ENCODE data around the gene AKIRIN2. TPM values are rescaled to one million over a fixed set of nuclear protein-coding genes. Genes with fewer than 3 reads are reported as not detected.

Gene AKIRIN2
- total and polyA plus RNA-seq, 9 of the 15 experiments (the other 6 are each of a cell fraction or from before 2014, with no cell fraction given), result 5.8 to 63.9 (median 28.1) TPM

DNA sequence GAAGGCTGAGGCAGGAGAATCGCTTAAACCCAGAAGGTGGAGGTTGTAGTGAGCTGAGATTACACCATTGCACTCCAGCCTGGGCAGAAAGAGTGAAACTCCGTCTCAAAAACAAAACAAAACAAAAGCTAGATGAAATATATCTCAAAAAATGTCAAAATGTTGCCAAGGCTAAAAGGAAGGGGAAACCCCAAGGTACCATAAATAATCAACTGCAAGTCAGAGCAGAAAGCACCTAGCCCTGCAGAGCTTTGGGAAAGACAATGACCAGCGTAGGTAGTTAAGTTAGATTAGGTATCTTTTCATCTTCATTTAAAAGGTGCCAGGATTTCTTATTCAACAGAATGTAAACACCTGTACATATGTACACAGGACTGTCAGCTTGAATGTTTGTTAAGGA, 33.0 kb downstream of the AKIRIN2 start:
- no peak for ATAC-seq
- H3K79me2 ChIP-seq (ENCODE audit: control insufficient read depth, insufficient read depth, low read length), result no peaks in the 10 kb centered on the region
- peaks cover 65% of the 10 kb centered on the region for H3K36me3 ChIP-seq (ENCODE audit: control insufficient read depth, insufficient read depth, low read length)
- no peak for DNase-seq (ENCODE audit: extremely low read depth in 1 of 4, low spot score in 3 of 4)
- BruUV-seq (replicated peaks), result no TSS peak
- WGBS (ENCODE audit: insufficient coverage, low coverage, missing lambda C conversion rate), result 83% methylated on average over 3 of the region's 3 CpGs
- 0 out of 2 replicates have a peak, but pooled peaks cover 3% of the 10 kb centered on the region for H4K20me1 ChIP-seq (replicated peaks; ENCODE audit: control insufficient read depth, insufficient read depth, low read length)
- no peak overlapping the region for H2AFZ ChIP-seq (ENCODE audit: low read depth, low read length)
- no peak overlapping the region for H3K9ac ChIP-seq (ENCODE audit: insufficient read depth in 1 of 2, low read depth in 2 of 2, low read length in 2 of 2)
- no peaks in the 10 kb centered on the region for H3K4me1 ChIP-seq (replicated peaks in 1 of 2; ENCODE audit: control insufficient read depth in 2 of 2, insufficient read depth in 2 of 2, low read length in 2 of 2)
- H3K4me3 ChIP-seq, result no peak overlapping the region
- no peaks in the 10 kb centered on the region for H3K9me3 ChIP-seq (replicated peaks; ENCODE audit: control insufficient read depth, insufficient read depth, low read depth, low read length)
- in situ Hi-C loops (cut with MboI) (no loop called here), intact Hi-C loops (cut with micrococcal nuclease) (no loop called here)
- no peaks in the 10 kb centered on the region for H3K27me3 ChIP-seq (ENCODE audit: control insufficient read depth in 2 of 2, insufficient read depth in 2 of 2, low read length in 2 of 2)
- no peaks in the 10 kb centered on the region for H3K9me1 ChIP-seq (ENCODE audit: control insufficient read depth, insufficient read depth, low read length)
- H3K4me2 ChIP-seq (ENCODE audit: insufficient read depth, low read length), result no peak overlapping the region
- TF ChIP-seq NUFIP1 (IDR thresholded peaks at IDR 0.05; ENCODE audit: partially characterized antibody) (no peak), BCL6 (CRISPR knock-in tag; IDR thresholded peaks at IDR 0.05) (no peak), MYBL2 (IDR thresholded peaks at IDR 0.05; ENCODE audit: low read depth) (no peak), MYBL2 (CRISPR knock-in tag; IDR thresholded peaks at IDR 0.05; ENCODE audit: borderline replicate concordance) (no peak), ZNF780A (CRISPR knock-in tag; IDR thresholded peaks at IDR 0.05) (no peak), ZKSCAN8 (CRISPR knock-in tag; IDR thresholded peaks at IDR 0.05) (no peak), HOXB6 (CRISPR knock-in tag; IDR thresholded peaks at IDR 0.05; ENCODE audit: borderline replicate concordance) (no peak), NCOR1 (IDR thresholded peaks at IDR 0.05) (no peak), EZH2 (IDR thresholded peaks at IDR 0.05; ENCODE audit: borderline replicate concordance, low read depth, low read length) (no peak), OTX1 (CRISPR knock-in tag; IDR thresholded peaks at IDR 0.05) (no peak)
- TF ChIP-seq, protein P1, sequence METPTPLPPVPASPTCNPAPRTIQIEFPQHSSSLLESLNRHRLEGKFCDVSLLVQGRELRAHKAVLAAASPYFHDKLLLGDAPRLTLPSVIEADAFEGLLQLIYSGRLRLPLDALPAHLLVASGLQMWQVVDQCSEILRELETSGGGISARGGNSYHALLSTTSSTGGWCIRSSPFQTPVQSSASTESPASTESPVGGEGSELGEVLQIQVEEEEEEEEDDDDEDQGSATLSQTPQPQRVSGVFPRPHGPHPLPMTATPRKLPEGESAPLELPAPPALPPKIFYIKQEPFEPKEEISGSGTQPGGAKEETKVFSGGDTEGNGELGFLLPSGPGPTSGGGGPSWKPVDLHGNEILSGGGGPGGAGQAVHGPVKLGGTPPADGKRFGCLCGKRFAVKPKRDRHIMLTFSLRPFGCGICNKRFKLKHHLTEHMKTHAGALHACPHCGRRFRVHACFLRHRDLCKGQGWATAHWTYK (CRISPR knock-in tag; IDR thresholded peaks at IDR 0.05), result no peak
- TF ChIP-seq, protein P2, sequence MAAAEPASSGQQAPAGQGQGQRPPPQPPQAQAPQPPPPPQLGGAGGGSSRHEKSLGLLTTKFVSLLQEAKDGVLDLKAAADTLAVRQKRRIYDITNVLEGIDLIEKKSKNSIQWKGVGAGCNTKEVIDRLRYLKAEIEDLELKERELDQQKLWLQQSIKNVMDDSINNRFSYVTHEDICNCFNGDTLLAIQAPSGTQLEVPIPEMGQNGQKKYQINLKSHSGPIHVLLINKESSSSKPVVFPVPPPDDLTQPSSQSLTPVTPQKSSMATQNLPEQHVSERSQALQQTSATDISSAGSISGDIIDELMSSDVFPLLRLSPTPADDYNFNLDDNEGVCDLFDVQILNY (CRISPR knock-in tag; IDR thresholded peaks at IDR 0.05), result no peak
- TF ChIP-seq, protein P3, sequence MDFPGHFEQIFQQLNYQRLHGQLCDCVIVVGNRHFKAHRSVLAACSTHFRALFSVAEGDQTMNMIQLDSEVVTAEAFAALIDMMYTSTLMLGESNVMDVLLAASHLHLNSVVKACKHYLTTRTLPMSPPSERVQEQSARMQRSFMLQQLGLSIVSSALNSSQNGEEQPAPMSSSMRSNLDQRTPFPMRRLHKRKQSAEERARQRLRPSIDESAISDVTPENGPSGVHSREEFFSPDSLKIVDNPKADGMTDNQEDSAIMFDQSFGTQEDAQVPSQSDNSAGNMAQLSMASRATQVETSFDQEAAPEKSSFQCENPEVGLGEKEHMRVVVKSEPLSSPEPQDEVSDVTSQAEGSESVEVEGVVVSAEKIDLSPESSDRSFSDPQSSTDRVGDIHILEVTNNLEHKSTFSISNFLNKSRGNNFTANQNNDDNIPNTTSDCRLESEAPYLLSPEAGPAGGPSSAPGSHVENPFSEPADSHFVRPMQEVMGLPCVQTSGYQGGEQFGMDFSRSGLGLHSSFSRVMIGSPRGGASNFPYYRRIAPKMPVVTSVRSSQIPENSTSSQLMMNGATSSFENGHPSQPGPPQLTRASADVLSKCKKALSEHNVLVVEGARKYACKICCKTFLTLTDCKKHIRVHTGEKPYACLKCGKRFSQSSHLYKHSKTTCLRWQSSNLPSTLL (IDR thresholded peaks at IDR 0.05), result no peak
- H3K27ac ChIP-seq (ENCODE audit: extremely low read depth, low read depth, low read length), result no peak overlapping the region
- ChIA-PET CTCF (ENCODE audit: low intra/inter-chr PET ratio) (no interaction called here), POLR2A (interaction anchor here (0.5 to 1.4 kb wide), 3 partner anchors 11 to 149 kb away, joined by 3 to 4 read pairs (median 3); no protein-coding TSS in a partner anchor)
- no peak for FAIRE-seq
